NCI-H1417 (cell line): Measurements from ENCODE around the gene SPIRE1.

Experiments used
- DNase-seq, 3 experiments: peaks; one replicate each; lab custom pipeline; 2025; lab: John Stamatoyannopoulos, UW

Gene SPIRE1

DNA sequence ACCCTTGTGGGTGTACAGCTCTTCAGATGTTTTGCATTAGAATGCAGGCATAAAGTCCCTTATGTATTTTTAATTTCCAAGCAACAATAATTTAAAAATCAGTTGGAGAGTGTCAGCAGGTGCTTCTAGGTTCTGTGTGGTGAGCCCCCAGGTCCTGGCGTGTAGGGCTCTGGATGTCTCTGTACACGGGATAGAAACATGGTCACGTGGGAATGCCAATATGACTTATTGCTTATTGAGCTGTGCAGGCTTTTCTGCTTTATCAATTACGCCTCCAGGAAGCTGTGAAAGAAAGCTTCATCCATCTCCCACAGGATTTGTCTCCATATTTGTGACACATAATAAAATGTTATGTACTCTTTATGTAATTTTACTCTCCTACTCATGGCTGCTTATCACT, 212.4 kb downstream of the SPIRE1 start:
- DNase-seq: no peak

DNA sequence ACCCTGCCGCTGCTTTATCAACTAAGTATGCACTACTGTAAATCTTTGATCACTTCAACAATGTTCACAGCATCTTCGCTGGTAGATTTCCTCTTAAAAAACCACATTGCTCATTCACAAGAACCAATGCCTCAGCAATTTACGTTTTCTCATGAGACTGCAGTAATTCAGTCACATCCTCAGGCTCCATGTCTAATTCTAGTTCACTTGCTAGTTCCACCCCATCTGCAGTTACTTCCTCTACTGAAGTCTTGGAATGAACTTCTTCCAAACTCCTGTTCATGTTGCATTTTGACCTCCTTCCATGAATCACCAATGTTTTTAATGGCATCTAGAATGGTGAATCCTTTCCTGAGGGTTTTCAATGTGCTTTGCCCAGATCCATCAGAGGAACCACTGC, 214.4 kb downstream of the SPIRE1 start:
- DNase-seq: no peak

DNA sequence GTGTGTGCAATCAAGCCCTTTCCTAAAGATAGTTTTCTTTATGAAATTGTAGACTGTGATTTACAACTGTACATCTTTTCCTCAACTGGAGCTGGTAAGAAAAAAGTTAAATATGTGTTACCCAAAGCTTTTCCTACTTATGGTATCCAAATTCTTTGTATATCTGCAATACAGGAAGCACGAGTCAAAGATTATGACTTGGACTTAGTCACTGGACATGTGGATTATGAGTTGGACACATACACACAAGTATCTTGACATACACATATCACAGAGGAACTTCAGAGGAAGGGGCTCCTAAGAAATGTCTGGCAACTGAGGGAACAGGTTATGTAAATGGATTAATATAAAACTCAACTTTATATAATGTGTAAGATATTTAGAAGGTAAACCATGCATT, 215.0 kb downstream of the SPIRE1 start:
- no peak for DNase-seq

DNA sequence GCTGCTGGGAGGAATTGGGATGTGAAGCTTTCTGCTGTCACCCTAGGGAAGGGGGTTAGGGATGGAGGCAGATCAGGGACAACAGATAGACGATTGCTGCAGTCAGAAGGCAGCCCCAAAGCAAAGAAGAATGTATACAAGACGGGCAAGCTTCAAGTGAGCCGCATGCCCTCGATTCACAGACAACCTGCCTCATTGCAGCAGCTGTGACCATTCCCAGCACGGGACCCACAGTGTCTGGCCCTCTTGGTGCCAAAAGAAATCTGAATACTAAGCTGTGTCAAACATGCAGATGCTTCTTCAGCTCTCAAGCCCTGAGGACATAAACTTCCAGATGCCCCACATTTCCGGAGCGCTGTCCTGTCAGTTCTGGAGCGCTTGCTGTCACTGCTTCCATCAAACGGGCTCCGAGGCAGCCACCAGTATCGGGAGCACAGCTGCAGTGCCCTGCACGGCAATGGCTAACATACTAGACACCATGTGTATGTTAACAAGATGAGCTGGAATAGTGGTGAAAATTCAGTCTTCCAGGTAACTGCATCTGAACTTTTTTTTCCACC, 216.4 kb downstream of the SPIRE1 start:
- no peak for DNase-seq

DNA sequence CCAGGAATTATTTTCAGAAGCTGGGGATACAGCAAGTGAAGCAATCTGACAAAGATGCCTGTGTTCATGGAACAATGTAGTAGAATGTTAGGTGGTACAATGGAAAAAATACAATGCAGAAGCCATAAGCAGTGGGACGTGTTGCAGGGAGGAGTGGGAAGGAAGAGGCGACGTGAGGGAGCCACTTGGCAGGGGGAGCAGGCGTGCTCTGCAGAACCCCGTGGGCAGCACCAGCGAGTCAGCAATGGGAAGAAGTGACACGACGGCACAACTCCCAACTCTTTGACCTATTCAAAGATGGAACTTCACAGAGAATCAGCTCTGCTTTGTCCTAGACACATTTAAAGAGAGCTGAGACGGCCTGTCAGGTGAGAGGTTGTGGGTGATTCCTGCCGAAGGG, 219.7 kb downstream of the SPIRE1 start:
- DNase-seq: no peak

DNA sequence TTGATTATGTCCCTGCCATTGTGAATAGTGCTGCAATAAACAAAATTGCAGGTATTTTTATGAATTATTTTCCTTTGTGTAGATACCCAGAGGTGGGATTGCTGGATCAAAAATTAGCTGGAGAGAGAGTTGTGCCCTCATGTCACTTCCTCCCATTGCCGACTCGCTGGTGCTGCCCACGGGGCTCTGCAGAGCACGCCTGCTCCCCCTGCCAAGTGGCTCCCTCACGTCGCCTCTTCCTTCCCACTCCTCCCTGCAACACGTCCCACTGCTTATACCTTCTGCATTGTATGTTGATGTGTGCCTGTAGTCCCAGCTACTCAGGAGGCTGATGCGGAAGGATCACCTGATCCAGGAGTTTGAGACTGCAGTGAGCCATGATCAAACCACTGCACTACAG, 222.0 kb downstream of the SPIRE1 start:
- DNase-seq: no peak

DNA sequence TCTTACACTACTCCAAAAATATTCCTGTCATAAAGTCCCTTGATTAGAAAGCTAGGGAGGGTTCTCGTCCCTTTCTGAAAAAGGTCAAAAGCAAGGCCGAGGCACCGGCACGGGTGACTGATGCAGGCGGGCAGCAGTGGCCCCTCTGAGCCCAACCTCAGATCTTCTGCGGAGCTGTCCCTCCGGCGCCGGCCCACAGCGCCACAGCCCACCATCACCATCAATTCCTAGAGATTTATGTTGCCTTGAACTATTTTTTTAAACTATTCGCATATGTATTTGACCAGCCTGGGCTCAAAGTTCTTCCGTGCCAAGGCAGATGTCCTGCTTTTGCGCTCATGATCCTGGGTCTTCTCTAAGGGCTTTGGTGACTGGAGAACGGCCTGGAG, 223.4 kb downstream of the SPIRE1 start:
- DNase-seq: no peak

DNA sequence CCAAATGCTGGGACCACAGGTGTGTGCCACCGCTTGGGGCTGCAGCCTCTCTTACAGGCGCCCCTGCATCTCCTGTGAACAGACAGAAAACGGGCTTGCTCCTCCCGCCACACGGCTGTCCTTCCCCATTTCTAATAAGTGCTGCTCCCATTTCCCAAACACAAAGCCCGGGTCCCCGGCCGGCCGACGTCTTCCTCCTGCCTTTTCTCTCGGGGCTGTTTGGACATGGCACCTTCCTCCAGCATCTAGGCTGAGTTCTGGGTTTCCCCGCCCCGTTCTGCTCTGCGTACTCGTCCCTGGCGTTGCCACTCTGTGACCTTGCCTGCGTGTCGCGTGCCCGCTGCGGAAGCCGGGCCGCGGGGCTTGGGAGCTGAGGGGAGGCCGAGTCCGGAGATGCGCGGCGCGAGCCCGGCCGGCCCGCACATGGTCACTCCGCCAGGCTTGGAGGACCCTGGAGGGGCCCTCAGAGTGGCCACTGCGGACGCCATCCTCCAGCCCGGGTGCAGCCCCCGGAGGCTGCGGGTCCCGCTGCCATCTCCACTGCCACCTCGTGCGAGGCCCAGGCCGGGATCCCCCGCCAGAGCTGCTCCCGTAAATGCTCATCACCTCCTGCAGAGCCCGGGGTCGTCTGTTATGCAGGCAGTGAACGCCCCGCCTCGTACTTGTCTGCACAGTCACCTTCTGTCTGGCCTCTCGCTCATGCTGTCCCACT, 223.9 kb downstream of the SPIRE1 start:
- DNase-seq: no peak

DNA sequence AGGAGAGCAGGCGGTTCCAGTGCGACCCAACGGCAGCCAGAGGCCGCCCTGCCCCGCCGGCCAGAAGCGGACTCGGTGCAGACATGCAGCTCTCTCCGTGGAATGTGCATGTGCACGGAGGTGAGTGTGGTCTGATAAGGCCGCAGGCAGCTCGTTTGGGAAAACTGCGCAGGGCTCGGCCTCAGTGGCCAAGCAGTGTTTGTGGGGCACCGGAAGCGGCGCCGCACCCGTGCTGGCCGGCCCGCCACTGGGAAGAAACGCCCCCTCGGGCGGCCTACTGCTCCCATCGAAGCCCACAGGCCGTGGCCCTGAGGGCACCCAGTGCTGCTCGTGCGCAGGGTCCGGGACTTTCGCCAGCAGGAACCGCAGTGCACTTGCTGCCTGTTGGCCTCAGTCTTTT, 225.0 kb downstream of the SPIRE1 start:
- no peak for DNase-seq

DNA sequence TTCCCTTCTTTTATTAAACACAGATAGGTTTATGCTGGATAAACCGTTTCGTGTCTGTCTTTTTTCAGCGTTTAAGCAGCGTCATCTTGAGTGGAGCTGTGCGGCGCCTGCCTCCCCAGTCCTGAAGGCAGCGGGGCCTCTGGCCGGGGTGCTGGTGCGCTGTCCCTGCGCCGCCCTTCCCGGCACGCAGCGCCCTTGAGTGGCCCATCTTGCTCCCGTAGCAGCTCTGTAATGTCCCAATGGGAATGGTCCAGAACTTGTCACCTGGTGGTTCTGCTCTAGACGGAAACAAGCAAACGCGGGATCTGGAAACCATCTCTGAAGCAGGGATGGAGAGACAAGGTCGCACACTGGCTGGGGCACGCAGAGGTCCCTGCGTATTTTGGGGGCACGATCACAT, 225.7 kb downstream of the SPIRE1 start:
- DNase-seq: no peak

DNA sequence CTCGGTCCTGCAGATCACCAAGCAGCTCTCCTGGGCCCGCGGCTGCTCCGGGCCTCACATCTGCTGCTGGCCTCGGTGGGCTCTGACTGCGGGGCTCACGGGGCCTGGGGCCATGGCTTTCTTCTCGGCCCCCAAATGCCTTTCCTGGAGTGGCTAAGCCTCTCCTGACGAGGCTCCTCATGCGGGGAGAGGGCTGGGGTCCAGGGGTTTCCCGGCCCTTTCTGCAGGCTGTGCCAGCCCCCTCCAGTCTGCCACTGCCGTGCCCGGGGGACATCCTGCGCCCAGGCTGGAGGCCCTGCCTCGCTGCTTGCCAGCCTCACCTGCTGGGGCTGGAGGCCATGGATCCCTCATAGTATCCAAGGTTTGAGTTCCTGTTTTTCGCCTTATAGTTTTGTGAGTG, 226.3 kb downstream of the SPIRE1 start:
- no peak for DNase-seq

DNA sequence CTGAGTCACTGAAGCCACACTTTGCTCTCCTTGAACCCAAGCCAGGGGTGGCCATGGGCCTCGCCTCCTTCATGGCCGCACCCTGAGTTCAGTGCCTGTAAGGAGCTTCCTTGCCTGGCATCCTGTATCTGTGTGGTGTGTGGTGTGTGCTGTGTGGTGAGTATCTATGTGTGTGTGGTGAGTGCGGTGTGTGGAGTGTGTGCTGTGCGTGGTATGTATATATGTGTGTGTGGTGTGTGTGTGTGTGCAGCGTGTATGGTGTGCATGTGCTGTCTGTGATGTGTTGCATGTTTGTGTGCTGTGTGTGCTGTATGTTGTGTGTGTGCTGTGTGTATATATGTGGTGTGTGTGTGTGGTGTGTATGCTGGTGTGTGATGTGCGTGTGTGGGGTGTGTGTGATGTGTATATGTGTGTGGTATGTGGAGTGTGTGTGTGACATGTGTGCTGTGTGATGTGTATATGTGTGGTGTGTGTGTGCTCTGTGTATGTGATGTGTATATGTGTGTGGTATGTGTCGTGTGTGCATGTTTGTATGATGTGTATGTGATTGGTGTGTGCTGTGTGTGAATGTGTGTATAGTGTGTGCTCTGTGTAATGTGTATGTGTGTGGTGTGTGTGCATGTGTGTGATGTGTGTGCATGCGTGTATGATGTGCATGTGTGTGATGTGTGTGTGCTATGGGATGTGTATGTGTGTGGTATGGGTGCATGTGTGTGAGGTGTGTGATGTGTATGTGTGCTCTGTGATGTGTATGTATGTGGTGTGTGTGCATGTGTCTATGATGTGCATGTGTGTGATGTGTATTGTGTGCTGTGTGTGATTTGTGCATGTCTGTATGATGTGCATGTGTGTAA, 227.5 kb downstream of the SPIRE1 start:
- DNase-seq: no peak

DNA sequence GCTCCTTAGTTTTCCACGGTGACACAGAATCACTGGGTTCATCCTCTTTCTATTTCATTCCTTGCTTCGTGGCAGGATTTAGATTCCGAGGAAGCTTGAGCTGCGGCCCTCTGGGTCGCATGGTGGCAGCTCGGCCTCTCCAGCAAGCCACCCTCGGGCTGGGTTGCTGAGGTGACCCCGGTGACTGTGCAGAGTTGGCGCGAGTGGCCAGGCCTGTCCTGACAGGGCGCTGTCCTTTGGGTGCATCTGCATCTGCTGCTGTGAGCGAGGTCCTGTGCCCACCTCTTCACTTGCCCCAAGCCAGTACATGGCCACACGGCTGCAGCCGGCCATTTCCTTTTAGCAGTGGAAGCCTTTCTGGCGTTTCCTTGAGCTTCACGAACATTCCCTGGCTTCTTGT, 228.4 kb downstream of the SPIRE1 start:
- DNase-seq: no peak

DNA sequence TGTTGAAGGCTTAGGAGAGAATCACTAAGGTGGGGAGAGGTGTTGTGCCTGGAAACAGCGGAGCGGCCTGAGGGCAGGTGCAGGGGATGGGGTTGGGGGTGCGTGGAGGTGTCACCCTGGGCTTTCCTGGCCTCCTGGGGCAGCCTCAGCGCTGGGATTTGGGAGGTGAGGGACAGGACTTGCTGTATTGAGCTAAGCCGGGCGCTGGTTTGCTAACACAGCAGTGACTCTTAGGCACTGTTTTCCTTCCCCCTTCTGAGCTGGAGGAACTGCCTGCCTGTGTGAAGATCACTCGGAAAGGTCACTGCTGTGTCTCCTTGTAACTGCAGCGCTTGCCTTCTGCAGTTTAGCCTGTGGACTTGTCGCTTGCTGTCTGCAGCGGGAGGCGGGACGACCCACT, 229.0 kb downstream of the SPIRE1 start:
- DNase-seq: no peak

DNA sequence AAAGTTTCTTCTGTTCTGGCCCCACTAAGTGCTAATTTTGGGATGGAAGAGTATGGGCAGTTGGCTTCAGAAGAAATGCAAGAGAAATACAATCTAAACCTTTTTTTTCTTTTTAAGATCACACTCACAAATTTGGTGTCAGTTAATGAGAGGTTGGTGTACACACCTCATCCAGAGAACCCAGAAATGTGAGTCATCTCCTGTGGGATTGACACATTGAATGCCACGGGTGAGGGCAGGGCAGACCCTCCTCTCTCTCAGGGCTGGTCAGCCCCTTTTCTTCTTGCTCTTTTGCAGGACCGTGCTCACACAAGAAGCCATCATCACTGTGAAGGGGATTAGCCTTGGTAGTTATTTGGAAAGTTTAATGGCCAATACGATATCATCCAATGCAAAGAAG, 231.0 kb downstream of the SPIRE1 start:
- no peak for DNase-seq

DNA sequence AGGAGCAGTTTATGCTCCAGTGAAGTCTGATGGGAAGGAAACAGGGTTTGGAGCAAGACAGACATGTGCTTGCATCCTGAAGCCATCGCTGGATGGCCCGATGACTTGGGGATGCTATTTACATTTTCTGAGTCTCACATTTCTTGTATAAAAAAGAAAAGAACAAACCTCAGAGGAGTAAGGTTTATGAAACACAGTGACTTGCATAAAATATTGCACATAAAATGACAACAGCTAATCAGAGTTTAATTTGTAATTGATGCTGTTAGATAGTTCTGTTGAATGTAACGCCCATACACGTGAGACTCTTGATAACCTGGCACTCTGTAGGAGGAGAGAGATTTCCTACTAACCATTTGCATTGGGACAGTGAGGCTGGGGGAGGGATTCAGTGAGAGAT, 233.7 kb downstream of the SPIRE1 start:
- DNase-seq: no peak

DNA sequence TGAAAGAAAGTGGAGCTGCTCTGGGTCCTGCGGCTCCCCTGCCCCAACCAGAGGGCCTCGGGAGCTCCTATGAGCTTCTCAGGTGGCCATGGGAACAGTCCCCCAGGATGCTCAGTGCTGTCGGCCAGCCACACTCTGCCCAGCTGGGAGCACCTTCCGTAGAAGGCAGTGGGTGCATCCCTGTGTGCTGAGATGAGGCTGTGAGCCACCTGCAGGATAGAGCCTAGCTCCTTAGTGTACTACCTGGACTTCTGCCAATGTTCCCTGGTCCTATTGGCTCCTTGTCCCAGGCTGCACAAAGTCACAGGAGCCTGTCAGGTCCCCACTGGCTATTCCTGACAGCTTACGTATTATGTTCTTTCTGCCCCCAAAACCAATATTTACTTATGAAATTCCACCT, 234.1 kb downstream of the SPIRE1 start:
- DNase-seq: peak in 1 of 3 experiments; percentile 15

DNA sequence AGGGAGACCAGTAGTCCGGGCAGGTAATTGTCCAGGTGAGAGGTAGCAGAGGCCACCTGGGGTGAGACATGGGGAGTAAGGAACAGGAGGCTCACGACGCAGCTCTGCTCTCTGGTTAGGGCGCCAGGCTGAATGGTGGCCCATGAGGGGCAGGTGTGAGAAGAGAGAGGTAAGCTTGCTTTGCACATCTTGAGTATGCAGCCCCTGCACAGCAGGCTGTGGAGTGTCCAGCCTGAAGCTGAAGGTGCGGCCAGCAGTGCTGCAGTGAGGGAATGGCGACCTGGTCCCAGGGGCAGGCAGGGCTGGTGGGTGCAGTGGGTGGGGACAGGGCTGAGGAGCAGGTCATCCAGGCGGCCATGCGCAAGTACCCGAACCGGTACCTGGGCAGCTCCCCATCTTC, 234.5 kb downstream of the SPIRE1 start:
- no peak for DNase-seq

DNA sequence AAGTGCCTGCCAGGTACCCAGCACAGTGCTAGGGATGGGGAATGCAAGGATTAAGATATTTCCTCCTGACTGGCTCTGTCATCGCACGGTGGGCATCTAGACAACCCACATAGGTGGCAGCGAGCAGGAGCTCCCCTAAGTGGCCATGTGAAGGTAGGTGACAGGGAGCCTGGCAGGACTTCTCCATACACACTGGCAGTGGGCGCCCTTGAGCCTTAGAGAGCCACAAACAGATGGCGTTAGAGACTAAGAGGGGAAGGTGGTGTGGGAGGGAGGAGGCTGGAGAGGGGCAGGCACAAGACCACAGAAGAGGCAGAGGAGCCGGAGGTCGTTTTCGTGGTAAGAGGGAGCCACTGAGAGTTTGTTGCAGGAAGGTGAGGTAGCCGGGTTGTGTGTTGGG, 235.0 kb downstream of the SPIRE1 start:
- DNase-seq: peak in 1 of 3 experiments; percentile 13

DNA sequence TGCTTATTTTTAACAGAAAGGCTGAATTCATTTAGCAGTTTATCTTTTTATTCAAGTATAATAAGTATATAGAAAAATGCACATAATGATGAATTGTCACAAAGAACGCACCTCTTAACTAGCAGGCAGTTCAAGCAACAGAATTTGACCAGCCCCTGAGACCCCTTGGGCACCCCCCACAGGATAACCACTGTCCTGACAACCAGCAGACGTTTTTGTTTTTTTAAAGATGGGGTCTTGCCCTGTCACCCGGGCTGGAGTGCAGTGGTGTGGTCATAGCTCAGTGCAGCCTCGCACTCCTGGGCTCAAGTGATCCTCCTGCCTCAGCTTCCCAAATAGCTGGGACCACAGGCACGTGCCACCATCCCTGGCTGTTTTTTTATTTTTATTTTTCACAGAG, 236.2 kb downstream of the SPIRE1 start:
- DNase-seq: no peak

DNA sequence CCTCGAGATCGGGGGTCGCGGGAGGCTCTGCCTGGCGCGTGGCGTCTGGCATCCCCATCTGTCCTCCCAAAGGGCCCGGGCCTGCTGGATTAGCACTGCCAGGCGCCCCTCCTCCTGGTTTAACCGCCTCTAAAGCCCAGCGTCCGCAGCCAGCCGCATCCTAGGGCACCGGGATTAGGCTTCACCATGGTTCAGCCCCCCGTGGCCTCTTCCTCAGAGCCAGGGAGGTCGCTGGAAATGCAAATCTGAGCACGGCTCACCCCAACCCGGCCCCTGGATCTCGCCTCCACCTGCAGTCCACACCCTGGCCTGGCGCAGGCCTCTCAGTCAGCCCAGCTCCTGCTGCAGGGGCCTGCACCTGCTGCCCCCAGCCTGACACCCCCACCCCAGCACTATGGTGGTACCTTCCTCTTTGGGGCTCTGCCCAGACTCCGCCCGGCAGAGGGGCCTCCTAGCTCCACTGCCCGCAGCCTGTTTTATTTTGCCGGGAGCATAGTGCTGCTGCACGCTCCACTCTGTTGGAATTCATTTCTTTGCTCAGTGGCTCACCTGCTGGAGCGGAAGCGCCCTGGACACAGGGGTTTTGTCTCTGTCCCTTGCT, 237.0 kb downstream of the SPIRE1 start:
- DNase-seq: peak in 2 of 3 experiments; percentile 75 to 85

DNA sequence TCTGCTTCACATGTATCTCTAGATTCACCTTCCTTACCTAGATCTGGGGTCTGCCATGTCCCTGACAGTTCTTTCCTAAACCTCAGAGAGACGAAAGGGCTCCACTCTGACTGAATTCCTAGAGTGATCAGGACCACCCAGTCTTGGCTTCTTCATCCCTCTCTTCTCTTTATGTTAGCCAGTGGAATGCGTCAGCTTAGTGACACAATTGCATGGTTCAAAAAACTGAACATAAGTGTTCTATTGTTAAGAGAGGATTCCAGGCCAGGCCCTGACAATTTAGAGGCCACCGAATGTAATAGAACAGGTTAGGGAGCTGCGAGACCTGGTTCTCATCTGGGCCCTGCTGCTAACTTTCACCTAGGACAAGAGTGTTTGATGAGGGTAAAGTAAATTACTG, 240.2 kb downstream of the SPIRE1 start:
- DNase-seq: no peak
